Suprapubic skin (tissue), 4 donors: ENCODE measurements around the gene KAZALD1. TPM values are rescaled to one million over a fixed set of nuclear protein-coding genes. Genes with fewer than 3 reads are reported as not detected.

Experiments used
- DNase-seq, 2 donors: peaks; one replicate each; pipeline ENCODE4 v3.0.0-alpha.2; 2019; ENCODE audit warnings: low spot score in 2 of 2
- H3K27ac ChIP-seq: fragments of 200-600 bp; sonication (generic); one replicate; pipeline ENCODE4 v1.5.1; 2019
- H3K27me3 ChIP-seq: fragments of 200-600 bp; sonication (generic); one replicate; pipeline ENCODE4 v1.5.1; 2019
- H3K36me3 ChIP-seq: fragments of 200-600 bp; sonication (generic); one replicate; pipeline ENCODE4 v1.5.1; 2019
- H3K4me1 ChIP-seq: fragments of 200-600 bp; sonication (generic); one replicate; pipeline ENCODE4 v1.5.1; 2019
- H3K4me3 ChIP-seq: fragments of 200-600 bp; sonication (generic); one replicate; pipeline ENCODE4 v1.5.1; 2019; ENCODE audit warnings: mild to moderate bottlenecking
- H3K9me3 ChIP-seq: fragments of 200-600 bp; sonication (generic); one replicate; pipeline ENCODE4 v1.5.1; 2019
- EP300 ChIP-seq: sonication (generic); formaldehyde crosslinking; IDR thresholded peaks from one replicate; pipeline ENCODE4 v1.6.1; 2017; ENCODE audit warnings: antibody characterized with exemption
- POLR2A ChIP-seq, 2 donors: fragments of 450-650 bp; IDR thresholded peaks; one replicate each; pipeline ENCODE4 v1.6.1; 2017; ENCODE audit warnings: antibody characterized with exemption in 2 of 2, mild to moderate bottlenecking in 2 of 2, moderate library complexity in 2 of 2
- POLR2AphosphoS5 ChIP-seq, 3 donors: sonication (generic); formaldehyde crosslinking; IDR thresholded peaks; one replicate each; pipeline ENCODE4 v1.6.1; 2017; ENCODE audit warnings: antibody characterized with exemption in 3 of 3
- WGBS: methylation state at CpG from one replicate; pipeline ENCODE4 v1.1.5; 2018; 5-methylcytosine and 5-hydroxymethylcytosine counted together
- total RNA-seq, 4 donors: library from RNA; depleted of rRNA; stranded (reverse); fragments of >200 nt; gene quantifications; one replicate each; pipeline ENCODE4 v1.1.0, GENCODE V29; 2016
- TF ChIP-seq, protein P1 (sequence below), 2 donors: fragments of 200-600 bp in 1 of 2; fragments of 450-650 bp in 1 of 2; sonication (generic) in 1 of 2; IDR thresholded peaks; one replicate each; pipeline ENCODE4 v1.5.1; 2016 to 2019; ENCODE audit warnings: antibody characterized with exemption in 2 of 2, mild to moderate bottlenecking in 1 of 2, moderate library complexity in 1 of 2

KAZALD1 gene
- total RNA-seq, 4 donors from 2014 or later: 1.6 to 4.2 (median 2.5) TPM

DNA sequence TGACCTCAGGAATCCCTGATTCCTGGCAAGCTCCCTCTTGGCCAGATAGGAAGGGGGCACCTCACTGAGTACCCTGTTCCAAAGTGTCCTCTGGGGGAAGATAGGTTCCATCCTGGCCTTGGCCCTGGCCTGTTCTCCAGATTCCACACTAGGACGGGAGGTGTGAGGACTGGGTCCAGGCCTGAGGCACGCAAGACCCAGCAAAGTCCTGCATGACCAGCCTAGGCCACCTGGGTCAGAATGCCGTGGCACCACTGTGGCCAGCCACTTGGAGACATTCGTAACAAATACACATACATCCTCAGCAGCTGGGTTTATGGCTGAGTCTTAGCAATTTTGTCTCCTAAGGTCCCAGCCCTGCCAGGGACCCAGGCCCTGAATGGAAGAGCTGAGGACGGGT lies 46.0 kb downstream of the KAZALD1 start:
- H3K36me3 ChIP-seq: no peaks in the 10 kb centered on the region

GRCh38 chr10:101110856-101111523 lies 49.2 kb downstream of the KAZALD1 start:
- Histone ChIP-seq H3K36me3 (no peaks in the 10 kb centered on the region), H3K4me1 (no peaks in the 10 kb centered on the region), H3K9me3 (no peaks in the 10 kb centered on the region), H3K27ac (no peak overlapping the region), H3K4me3 (no peak overlapping the region), H3K27me3 (peaks cover 62% of the 10 kb centered on the region)
- TF ChIP-seq, protein P1, sequence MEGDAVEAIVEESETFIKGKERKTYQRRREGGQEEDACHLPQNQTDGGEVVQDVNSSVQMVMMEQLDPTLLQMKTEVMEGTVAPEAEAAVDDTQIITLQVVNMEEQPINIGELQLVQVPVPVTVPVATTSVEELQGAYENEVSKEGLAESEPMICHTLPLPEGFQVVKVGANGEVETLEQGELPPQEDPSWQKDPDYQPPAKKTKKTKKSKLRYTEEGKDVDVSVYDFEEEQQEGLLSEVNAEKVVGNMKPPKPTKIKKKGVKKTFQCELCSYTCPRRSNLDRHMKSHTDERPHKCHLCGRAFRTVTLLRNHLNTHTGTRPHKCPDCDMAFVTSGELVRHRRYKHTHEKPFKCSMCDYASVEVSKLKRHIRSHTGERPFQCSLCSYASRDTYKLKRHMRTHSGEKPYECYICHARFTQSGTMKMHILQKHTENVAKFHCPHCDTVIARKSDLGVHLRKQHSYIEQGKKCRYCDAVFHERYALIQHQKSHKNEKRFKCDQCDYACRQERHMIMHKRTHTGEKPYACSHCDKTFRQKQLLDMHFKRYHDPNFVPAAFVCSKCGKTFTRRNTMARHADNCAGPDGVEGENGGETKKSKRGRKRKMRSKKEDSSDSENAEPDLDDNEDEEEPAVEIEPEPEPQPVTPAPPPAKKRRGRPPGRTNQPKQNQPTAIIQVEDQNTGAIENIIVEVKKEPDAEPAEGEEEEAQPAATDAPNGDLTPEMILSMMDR (IDR thresholded peaks at IDR 0.05): no peak
- no peak for TF ChIP-seq POLR2A (IDR thresholded peaks at IDR 0.05)
- no peak for TF ChIP-seq POLR2AphosphoS5 (IDR thresholded peaks at IDR 0.05)
- no peak for TF ChIP-seq EP300
- 14% methylated on average over 6 of the region's 6 CpGs for WGBS
- DNase-seq: no peak

More for the DNA sequence above, 46.0 kb downstream of the KAZALD1 start:
- no peak overlapping the region for H3K4me3 ChIP-seq
- no peaks in the 10 kb centered on the region for H3K4me1 ChIP-seq
- H3K27me3 ChIP-seq: peaks cover 53% of the 10 kb centered on the region
- WGBS: no CpG with 5 or more reads among the region's 5 CpGs
- H3K9me3 ChIP-seq: no peaks in the 10 kb centered on the region
- no peak for DNase-seq
- TF ChIP-seq POLR2A (IDR thresholded peaks at IDR 0.05) (no peak), POLR2AphosphoS5 (IDR thresholded peaks at IDR 0.05) (no peak), EP300 (no peak)
- H3K27ac ChIP-seq: no peak overlapping the region

DNA sequence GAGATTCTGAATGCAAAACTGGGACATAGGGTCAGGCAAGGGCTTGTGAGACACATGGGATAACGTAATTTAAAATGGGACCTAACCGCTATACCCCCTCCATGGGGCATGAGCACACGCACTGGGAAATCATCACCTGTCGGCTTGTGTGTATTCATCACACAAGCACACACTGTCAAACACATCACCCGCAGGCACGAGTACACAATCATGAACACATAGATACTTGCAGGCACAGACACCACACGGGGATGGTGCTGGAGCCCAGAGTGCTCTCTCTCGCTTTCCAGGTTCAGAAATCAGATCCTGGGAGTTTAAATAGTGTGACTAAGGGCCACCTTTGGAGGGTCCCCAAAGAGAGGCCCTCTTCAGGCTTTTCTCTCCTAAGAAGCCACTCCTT lies 49.8 kb downstream of the KAZALD1 start:
- TF ChIP-seq EP300: no peak
- TF ChIP-seq, protein P1 (IDR thresholded peaks at IDR 0.05): no peak
- Histone ChIP-seq H3K4me1 (no peaks in the 10 kb centered on the region), H3K27ac (no peak overlapping the region), H3K4me3 (no peak overlapping the region), H3K9me3 (no peaks in the 10 kb centered on the region), H3K27me3 (peaks cover 68% of the 10 kb centered on the region), H3K36me3 (no peaks in the 10 kb centered on the region)
- WGBS: 67% methylated on average over 6 of the region's 8 CpGs
- DNase-seq: no peak

GRCh38 chr10:101112799-101113594 lies 51.2 kb downstream of the KAZALD1 start:
- H3K36me3 ChIP-seq: no peaks in the 10 kb centered on the region
- WGBS: 22% methylated on average over 12 of the region's 12 CpGs
- no peak overlapping the region for H3K27ac ChIP-seq
- no peaks in the 10 kb centered on the region for H3K9me3 ChIP-seq
- TF ChIP-seq POLR2A (IDR thresholded peaks at IDR 0.05): no peak
- TF ChIP-seq EP300: no peak
- TF ChIP-seq POLR2AphosphoS5 (IDR thresholded peaks at IDR 0.05): no peak
- TF ChIP-seq, protein P1 (IDR thresholded peaks at IDR 0.05): no peak
- H3K4me3 ChIP-seq: no peak overlapping the region
- DNase-seq: no peak
- H3K27me3 ChIP-seq: peaks cover 68% of the 10 kb centered on the region
- no peaks in the 10 kb centered on the region for H3K4me1 ChIP-seq

GRCh38 chr10:101113890-101114403 lies 52.2 kb downstream of the KAZALD1 start:
- H3K4me1 ChIP-seq: no peaks in the 10 kb centered on the region
- H3K4me3 ChIP-seq: no peak overlapping the region
- no peak overlapping the region for H3K27ac ChIP-seq
- H3K27me3 ChIP-seq: peaks cover 59% of the 10 kb centered on the region
- no peak for TF ChIP-seq POLR2AphosphoS5 (IDR thresholded peaks at IDR 0.05)
- no peak for TF ChIP-seq EP300
- TF ChIP-seq POLR2A (IDR thresholded peaks at IDR 0.05): no peak
- TF ChIP-seq, protein P1 (IDR thresholded peaks at IDR 0.05): no peak
- H3K36me3 ChIP-seq: no peaks in the 10 kb centered on the region
- WGBS: 72% methylated on average over 2 of the region's 2 CpGs
- H3K9me3 ChIP-seq: no peaks in the 10 kb centered on the region
- DNase-seq: no peak
